ENCODE results near the gene TRAFD1. TPM values are rescaled to one million over a fixed set of nuclear protein-coding genes. Genes with fewer than 3 reads are reported as not detected.
"Not testable (repeated sequence)": the region's sequence is repeated elsewhere in the genome, so short reads cannot be mapped to it uniquely, and the experiment has no call there.

TRAFD1 gene
- total RNA-seq, 2 donors from 2014 or later, result 18.0 to 18.9 TPM

- no peak for ATAC-seq
- DNase-seq, result no peak
These were observed 26.6 kb downstream of the TRAFD1 start for GRCh38 chr12:112151766-112152541.

GRCh38 chr12:112153181-112153892 lies 28.0 kb downstream of the TRAFD1 start:
- intact Hi-C loops (cut with DNase I), result no loop called here
- no peak for DNase-seq
- ATAC-seq, result no peak

More at GRCh38 chr12:112151766-112152541, 26.6 kb downstream of the TRAFD1 start:
- intact Hi-C loops (cut with DNase I), result no loop called here

GRCh38 chr12:112153893-112154219 lies 28.5 kb downstream of the TRAFD1 start:
- intact Hi-C loops (cut with DNase I), result no loop called here
- DNase-seq (no peak), ATAC-seq (no peak)

GRCh38 chr12:112158461-112159145 lies 33.2 kb downstream of the TRAFD1 start:
- intact Hi-C loops (cut with DNase I); ATAC-seq; DNase-seq: not testable (repeated sequence)

GRCh38 chr12:112159146-112159541 lies 33.8 kb downstream of the TRAFD1 start:
- intact Hi-C loops (cut with DNase I), result no loop called here
- no peak for ATAC-seq
- no peak for DNase-seq

- ATAC-seq (no peak), DNase-seq (no peak)
- intact Hi-C loops (cut with DNase I), result no loop called here
These were observed 35.3 kb downstream of the TRAFD1 start for GRCh38 chr12:112160611-112161010.

- ATAC-seq (peak in 1 of 2 donors; percentile 56), DNase-seq (no peak)
- intact Hi-C loops (cut with DNase I), result no loop called here
These were observed 36.4 kb downstream of the TRAFD1 start for GRCh38 chr12:112161711-112162110.

GRCh38 chr12:112162241-112162790 lies 37.0 kb downstream of the TRAFD1 start:
- no peak for ATAC-seq
- intact Hi-C loops (cut with DNase I), result no loop called here
- no peak for DNase-seq

- ATAC-seq (no peak), DNase-seq (no peak)
- intact Hi-C loops (cut with DNase I), result no loop called here
These were observed 37.7 kb downstream of the TRAFD1 start for GRCh38 chr12:112163056-112163455.

GRCh38 chr12:112163471-112163991 lies 38.2 kb downstream of the TRAFD1 start:
- intact Hi-C loops (cut with DNase I), result no loop called here
- ATAC-seq, result no peak
- DNase-seq, result no peak

- DNase-seq (no peak), ATAC-seq (no peak)
- intact Hi-C loops (cut with DNase I), result no loop called here
These were observed 38.8 kb downstream of the TRAFD1 start for GRCh38 chr12:112164011-112164660.

- no peak for ATAC-seq
- intact Hi-C loops (cut with DNase I), result no loop called here
- no peak for DNase-seq
These were observed 40.3 kb downstream of the TRAFD1 start for GRCh38 chr12:112165624-112166023.

- ATAC-seq, result no peak
- DNase-seq, result no peak
- intact Hi-C loops (cut with DNase I), result no loop called here
These were observed 41.0 kb downstream of the TRAFD1 start for GRCh38 chr12:112166051-112167015.

- DNase-seq (no peak), ATAC-seq (no peak)
- intact Hi-C loops (cut with DNase I), result no loop called here
These were observed 41.7 kb downstream of the TRAFD1 start for GRCh38 chr12:112167031-112167461.

- DNase-seq, result no peak
- ATAC-seq, result no peak
These were observed 42.6 kb downstream of the TRAFD1 start for GRCh38 chr12:112167718-112168525.

GRCh38 chr12:112168561-112168971 lies 43.2 kb downstream of the TRAFD1 start:
- intact Hi-C loops (cut with DNase I), result no loop called here
- DNase-seq, result no peak
- no peak for ATAC-seq

More at GRCh38 chr12:112167718-112168525, 42.6 kb downstream of the TRAFD1 start:
- intact Hi-C loops (cut with DNase I), result no loop called here
